Activated CD4-positive, alpha-beta T cell treated with anti-CD3 and anti-CD28 coated beads, Interleukin-2, Interleukin-4, amounts not matched to agents 100 ng/mL and 50 ng/mL, durations not matched to agents 16 hours and 8 hours (primary cell): Measurements from ENCODE around the gene FAM118B.

ENCODE experiments used
- DNase-seq: peaks from one replicate; pipeline ENCODE4 v3.0.0-alpha.2; 2020; ENCODE audit warnings: low spot score

Gene FAM118B

DNA sequence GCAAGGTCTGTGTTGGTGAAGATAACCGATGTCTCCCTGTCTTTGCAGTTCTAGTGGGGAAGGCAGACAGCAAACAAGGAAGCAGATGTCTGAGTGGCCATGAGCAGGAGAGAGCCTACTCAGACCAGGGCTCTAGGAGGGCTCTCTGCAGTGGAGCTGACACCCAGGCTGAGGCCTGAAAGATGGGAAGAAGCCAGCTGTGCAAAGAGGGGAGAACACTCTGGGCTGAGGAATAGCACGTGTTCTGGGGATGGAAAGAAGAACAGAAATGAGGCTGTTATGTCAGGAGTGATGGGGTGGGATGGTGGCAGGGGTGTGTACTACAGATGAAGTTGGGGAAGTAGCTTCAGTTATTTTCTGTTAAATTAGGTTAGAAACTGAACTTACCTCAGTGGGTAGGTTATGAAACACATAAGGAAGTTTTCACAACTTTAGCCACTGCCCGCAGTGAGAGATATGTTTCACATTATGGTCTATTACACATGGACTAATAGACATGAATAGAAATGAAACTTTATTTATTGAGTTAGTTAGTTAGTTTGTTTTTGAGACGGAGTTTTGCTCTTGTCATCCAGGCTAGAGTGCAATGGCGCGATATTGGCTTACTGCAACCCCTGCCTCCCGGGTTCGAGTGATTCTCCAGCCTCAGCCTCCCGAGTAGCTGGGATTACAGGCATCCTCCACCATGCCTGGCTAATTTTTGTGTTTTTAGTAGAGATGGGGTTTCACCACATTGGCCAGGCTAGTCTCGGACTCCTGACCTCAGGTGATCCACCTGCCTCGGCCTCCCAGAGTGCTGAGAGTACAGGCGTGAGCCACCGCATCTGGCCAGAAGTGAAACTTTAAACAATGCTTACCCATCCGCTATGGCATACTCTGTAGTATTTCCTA is 100.1 kb downstream of the FAM118B start:
- no peak for DNase-seq
